Activated T-cell treated with anti-CD3 and anti-CD28 coated beads, Interleukin-2, amount 50 U/mL, for 24 hours (primary cell): ENCODE measurements around the gene CRACR2A.

Source experiments
- DNase-seq: peaks from one replicate; pipeline ENCODE4 v3.0.0-alpha.2; 2020
- H3K27ac Mint-ChIP-seq: 2 replicates; pipeline ENCODE4 v1.8.0; 2020; ENCODE audit warnings: mild to moderate bottlenecking, mixed read lengths
- H3K27me3 Mint-ChIP-seq: 2 replicates; pipeline ENCODE4 v1.8.0; 2020; ENCODE audit warnings: mixed read lengths
- H3K36me3 Mint-ChIP-seq: 2 replicates; pipeline ENCODE4 v1.8.0; 2020; ENCODE audit warnings: low read depth, mixed read lengths
- H3K4me1 Mint-ChIP-seq: 2 replicates; pipeline ENCODE4 v1.8.0; 2020; ENCODE audit warnings: low read depth, mixed read lengths
- H3K4me3 Mint-ChIP-seq: 2 replicates; pipeline ENCODE4 v1.8.0; 2020; ENCODE audit warnings: mild to moderate bottlenecking, moderate library complexity, mixed read lengths
- H3K9me3 Mint-ChIP-seq: 2 replicates; pipeline ENCODE4 v1.8.0; 2020; ENCODE audit warnings: mixed read lengths

The CRACR2A gene, protein sequence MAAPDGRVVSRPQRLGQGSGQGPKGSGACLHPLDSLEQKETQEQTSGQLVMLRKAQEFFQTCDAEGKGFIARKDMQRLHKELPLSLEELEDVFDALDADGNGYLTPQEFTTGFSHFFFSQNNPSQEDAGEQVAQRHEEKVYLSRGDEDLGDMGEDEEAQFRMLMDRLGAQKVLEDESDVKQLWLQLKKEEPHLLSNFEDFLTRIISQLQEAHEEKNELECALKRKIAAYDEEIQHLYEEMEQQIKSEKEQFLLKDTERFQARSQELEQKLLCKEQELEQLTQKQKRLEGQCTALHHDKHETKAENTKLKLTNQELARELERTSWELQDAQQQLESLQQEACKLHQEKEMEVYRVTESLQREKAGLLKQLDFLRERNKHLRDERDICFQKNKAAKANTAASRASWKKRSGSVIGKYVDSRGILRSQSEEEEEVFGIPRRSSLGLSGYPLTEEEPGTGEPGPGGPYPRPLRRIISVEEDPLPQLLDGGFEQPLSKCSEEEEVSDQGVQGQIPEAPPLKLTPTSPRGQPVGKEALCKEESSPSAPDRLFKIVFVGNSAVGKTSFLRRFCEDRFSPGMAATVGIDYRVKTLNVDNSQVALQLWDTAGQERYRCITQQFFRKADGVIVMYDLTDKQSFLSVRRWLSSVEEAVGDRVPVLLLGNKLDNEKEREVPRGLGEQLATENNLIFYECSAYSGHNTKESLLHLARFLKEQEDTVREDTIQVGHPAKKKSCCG

DNA sequence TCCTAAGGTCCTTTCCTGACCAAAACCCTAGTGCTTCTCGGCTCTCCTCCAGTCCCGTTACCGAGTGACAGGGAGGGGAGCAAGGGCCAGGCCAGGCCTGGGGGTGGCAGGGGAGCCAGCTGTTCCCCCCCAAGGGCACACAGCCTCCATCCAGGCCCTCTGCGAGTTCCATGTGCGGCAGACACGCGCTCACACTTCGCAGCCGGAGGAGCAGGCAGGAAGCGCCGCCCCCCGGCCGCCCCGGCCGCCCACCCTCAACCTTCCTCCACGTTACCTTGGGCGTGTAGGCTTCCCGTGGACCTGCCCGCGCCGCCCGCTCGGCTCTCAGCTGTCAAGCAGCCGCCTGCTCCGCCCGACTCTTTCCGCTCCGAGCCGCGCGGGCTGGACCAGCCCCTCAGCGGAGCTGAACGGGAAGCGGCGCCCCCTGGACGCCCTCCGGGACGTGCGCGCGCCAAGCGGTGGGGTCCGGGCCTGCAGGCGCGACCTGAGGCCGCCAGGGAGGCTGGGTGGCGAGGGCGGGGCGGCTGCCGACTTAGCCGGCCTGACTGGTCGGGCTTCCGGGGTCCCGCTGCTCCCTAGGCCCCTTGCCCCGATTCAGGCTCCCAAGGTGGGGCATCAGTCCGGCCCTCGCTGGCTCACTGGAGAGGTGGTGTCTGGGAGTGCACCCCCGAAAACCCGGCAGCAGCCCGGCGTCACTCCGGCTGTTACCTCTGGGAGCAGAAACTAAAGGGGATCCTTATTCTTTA lies at the start of gene CRACR2A:
TSS of gene CRACR2A (minus strand) at position 369 of the 746 bp plus-strand sequence. CDS start 56,110 bp downstream, outside the sequence.
- H3K27ac Mint-ChIP-seq: peak within 1 kb of the TSS; percentile 96
- H3K36me3 Mint-ChIP-seq: peaks cover 59% of the 10 kb centered on the region
- no peaks in the 10 kb centered on the region for H3K27me3 Mint-ChIP-seq
- peaks cover 60% of the 10 kb centered on the region for H3K4me1 Mint-ChIP-seq
- no peaks in the 10 kb centered on the region for H3K9me3 Mint-ChIP-seq
- H3K4me3 Mint-ChIP-seq: peak within 1 kb of the TSS; percentile 95
- DNase-seq: peak; percentile 92

GRCh38 chr12:3797531-3798048 lies 44.7 kb upstream of the CRACR2A start:
- Mint-ChIP-seq H3K4me1 (peaks cover 6% of the 10 kb centered on the region), H3K36me3 (peaks cover 16% of the 10 kb centered on the region), H3K4me3 (no peak overlapping the region), H3K27ac (peak overlapping the region; percentile 12), H3K27me3 (no peaks in the 10 kb centered on the region), H3K9me3 (no peaks in the 10 kb centered on the region)
- DNase-seq: no peak

DNA sequence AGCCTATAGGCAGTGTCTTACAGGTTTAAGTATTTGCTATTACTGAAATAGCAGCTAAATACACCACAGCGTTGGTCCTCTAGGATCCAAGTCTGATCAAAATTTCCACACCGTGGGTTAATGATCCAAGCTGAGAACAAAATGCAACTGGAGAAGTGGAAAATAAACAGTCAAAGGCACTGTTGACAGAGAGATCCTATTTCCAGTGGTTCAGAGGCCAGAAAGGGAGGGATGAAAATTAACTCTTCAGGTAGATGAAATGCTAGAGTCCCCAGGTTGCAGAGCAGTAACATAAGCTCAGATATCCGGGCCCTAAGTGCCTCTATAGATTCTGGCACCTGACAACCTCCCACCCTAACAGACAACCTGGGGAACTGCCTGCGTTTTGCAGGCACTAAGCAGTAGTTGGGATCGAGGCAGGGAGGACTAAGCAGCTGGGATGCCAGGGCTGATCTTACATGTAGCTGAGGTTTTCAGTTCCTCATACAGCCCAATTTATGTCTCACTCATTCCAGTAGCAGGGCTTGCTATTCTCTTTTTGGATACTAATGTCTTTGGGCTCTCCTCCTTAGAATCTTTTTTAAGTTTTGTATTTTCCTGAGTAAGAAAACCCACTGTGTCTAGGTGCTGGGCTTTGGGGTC lies 42.7 kb upstream of the CRACR2A start:
- DNase-seq: no peak
- no peaks in the 10 kb centered on the region for H3K9me3 Mint-ChIP-seq
- H3K4me1 Mint-ChIP-seq: peaks cover 6% of the 10 kb centered on the region
- H3K4me3 Mint-ChIP-seq: no peak overlapping the region
- H3K36me3 Mint-ChIP-seq: peaks cover 16% of the 10 kb centered on the region
- H3K27me3 Mint-ChIP-seq: no peaks in the 10 kb centered on the region
- H3K27ac Mint-ChIP-seq: no peak overlapping the region

DNA sequence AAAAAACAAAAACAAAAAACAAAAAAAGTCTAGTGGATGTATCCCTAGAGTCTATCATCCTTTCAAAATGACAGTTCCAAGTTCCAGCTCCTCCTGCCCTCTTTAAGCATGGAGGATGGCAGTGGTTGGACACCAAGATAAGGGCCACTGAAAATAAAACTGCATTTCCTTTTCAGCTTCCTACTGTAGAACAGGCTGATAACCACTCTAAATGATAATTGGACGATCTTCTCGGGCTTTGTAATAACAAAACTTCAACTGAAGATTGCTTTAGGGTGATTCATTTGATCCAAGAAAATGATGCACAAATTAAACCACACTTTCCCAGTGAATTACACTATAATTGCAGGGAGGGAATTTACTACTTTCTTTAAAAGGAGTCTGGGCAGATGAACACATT lies 42.2 kb upstream of the CRACR2A start:
- DNase-seq: no peak
- peaks cover 6% of the 10 kb centered on the region for H3K4me1 Mint-ChIP-seq
- no peak overlapping the region for H3K4me3 Mint-ChIP-seq
- H3K9me3 Mint-ChIP-seq: no peaks in the 10 kb centered on the region
- H3K27me3 Mint-ChIP-seq: no peaks in the 10 kb centered on the region
- H3K36me3 Mint-ChIP-seq: peaks cover 16% of the 10 kb centered on the region
- no peak overlapping the region for H3K27ac Mint-ChIP-seq

DNA sequence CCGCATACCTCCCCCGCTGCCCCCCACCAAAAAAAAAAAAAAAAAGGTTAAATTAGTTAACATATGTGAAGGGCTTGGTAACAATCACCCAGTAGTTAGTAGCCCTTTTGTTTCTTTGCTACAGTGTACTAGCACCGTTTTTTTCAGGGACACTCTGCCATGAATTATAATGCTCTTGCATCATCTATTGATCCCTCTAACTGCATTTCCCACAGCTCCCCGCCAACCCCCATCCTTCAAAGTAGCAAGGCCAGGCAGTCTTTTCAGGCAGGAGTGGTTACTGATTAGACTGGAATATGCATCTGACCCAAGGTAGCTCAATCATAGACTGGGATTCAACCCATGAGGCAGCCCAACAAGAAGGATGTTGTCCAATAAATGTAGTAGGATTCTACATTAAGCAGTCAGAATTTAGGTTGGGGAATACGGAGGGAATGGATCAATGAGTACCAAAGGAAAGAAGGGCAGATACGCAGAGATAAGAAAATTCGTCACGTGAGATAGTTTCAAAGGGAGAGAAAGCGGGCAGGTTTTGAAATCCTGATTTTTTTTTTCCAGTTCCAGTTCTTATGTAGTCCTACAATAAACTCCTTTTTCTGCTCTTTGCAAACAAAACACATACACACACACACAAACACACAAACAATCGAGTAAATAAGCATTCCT lies 39.8 kb upstream of the CRACR2A start:
- peaks cover 18% of the 10 kb centered on the region for H3K36me3 Mint-ChIP-seq
- H3K27me3 Mint-ChIP-seq: no peaks in the 10 kb centered on the region
- peaks cover 6% of the 10 kb centered on the region for H3K4me1 Mint-ChIP-seq
- peaks cover 2% of the 10 kb centered on the region for H3K9me3 Mint-ChIP-seq
- H3K4me3 Mint-ChIP-seq: no peak overlapping the region
- H3K27ac Mint-ChIP-seq: no peak overlapping the region
- no peak for DNase-seq

DNA sequence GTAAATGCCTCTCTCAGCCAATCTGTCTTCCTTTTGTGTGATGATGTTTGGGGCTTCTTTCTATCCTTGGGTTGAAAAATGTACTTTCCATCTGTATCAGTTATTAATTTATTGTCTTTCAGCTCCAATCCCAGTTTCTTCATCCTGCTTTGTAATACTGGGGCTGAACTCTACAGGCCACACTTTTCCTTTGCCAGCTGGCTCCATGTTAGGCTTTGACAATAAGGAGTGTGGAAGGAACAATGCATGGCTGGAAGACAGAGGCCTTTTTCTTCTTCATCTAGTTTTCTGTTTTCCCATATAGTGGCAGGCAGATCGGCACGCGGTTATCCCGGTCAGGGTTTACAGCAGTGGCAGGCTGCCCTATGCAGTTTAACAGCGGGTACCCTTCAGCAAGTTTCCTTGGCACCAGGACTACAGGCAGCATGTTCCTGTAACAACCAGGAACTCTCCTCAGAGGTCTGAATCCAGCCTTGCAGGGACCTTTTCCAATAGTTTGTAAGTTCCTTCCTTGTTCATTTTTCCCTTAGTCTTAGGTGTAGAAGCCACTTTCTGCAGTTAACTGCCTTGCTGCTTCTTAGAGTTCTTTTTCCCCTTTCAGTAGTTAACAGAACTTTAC lies 38.5 kb upstream of the CRACR2A start:
- H3K27me3 Mint-ChIP-seq: no peaks in the 10 kb centered on the region
- no peak overlapping the region for H3K4me3 Mint-ChIP-seq
- H3K9me3 Mint-ChIP-seq: peaks cover 2% of the 10 kb centered on the region
- H3K4me1 Mint-ChIP-seq: peaks cover 6% of the 10 kb centered on the region
- no peak for DNase-seq
- H3K36me3 Mint-ChIP-seq: peaks cover 27% of the 10 kb centered on the region
- H3K27ac Mint-ChIP-seq: no peak overlapping the region

DNA sequence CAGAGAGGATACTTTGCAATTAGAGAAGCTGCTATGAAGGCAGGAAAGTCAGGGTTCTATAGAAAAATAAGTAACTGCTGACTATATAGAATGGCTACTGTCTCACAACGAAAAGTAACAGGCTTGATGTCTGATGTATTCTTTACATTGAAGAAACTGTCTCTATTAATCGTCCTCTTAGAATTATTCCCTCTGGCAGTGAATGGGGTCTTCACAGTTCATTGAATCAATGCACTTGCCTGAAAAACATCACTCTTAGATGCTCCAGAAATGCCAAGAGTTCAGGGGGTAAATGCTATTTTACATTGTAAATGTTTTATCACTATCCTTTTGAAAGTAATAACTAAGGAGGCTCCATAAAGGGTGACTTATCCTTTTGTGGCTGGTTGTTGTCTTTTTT lies 37.7 kb upstream of the CRACR2A start:
- Mint-ChIP-seq H3K4me1 (peaks cover 6% of the 10 kb centered on the region), H3K27ac (no peak overlapping the region), H3K9me3 (peaks cover 2% of the 10 kb centered on the region), H3K4me3 (no peak overlapping the region), H3K27me3 (no peaks in the 10 kb centered on the region), H3K36me3 (peaks cover 27% of the 10 kb centered on the region)
- DNase-seq: no peak

- no peak for DNase-seq
- H3K4me1 Mint-ChIP-seq: no peaks in the 10 kb centered on the region
- no peaks in the 10 kb centered on the region for H3K27me3 Mint-ChIP-seq
- no peak overlapping the region for H3K4me3 Mint-ChIP-seq
- H3K9me3 Mint-ChIP-seq: peaks cover 2% of the 10 kb centered on the region
- H3K27ac Mint-ChIP-seq: no peak overlapping the region
- peaks cover 27% of the 10 kb centered on the region for H3K36me3 Mint-ChIP-seq
Measured at GRCh38 chr12:3789838-3790237, 36.9 kb upstream of the CRACR2A start.

- no peak for DNase-seq
- H3K27me3 Mint-ChIP-seq: no peaks in the 10 kb centered on the region
- H3K4me1 Mint-ChIP-seq: peaks cover 4% of the 10 kb centered on the region
- H3K9me3 Mint-ChIP-seq: no peaks in the 10 kb centered on the region
- H3K36me3 Mint-ChIP-seq: no peaks in the 10 kb centered on the region
- H3K27ac Mint-ChIP-seq: no peak overlapping the region
- no peak overlapping the region for H3K4me3 Mint-ChIP-seq
Measured at GRCh38 chr12:3777206-3777809, 24.4 kb upstream of the CRACR2A start.

DNA sequence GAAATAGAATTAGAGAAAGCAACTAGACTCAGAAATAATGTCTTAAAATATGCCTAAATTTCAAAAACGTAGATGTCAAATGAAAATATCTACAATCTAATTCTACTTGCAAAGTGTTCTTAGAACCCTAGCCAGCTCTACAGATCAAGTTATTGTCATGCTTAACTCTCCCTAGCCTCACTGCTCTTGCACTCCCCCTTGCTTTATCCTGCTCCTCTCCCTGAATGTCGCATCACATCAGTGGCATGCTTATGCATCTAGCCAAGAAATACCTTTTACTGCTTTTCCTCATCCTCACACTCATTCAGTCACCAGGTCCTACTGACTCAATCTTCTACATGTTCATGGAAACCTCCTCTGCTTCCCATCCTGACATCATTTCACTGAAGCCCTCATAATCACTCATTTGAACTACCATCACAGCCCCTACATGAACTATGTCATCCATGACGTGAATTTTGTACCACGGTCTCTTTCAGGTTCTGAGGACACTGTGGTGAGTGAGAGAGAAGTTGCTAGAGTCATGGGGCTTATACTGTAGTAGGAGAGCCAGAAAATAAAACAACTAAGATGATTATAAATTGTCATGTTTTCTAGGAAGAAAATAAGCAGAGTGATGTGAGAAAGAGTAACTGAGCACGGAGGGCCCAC lies 22.6 kb upstream of the CRACR2A start:
- H3K9me3 Mint-ChIP-seq: no peaks in the 10 kb centered on the region
- H3K4me1 Mint-ChIP-seq: peaks cover 10% of the 10 kb centered on the region
- no peaks in the 10 kb centered on the region for H3K27me3 Mint-ChIP-seq
- H3K4me3 Mint-ChIP-seq: no peak overlapping the region
- no peak overlapping the region for H3K27ac Mint-ChIP-seq
- H3K36me3 Mint-ChIP-seq: no peaks in the 10 kb centered on the region
- DNase-seq: no peak

GRCh38 chr12:3772380-3772779 lies 19.5 kb upstream of the CRACR2A start:
- Mint-ChIP-seq H3K27me3 (no peaks in the 10 kb centered on the region), H3K4me3 (no peak overlapping the region), H3K9me3 (no peaks in the 10 kb centered on the region), H3K27ac (no peak overlapping the region), H3K36me3 (no peaks in the 10 kb centered on the region), H3K4me1 (peaks cover 10% of the 10 kb centered on the region)
- DNase-seq: no peak

DNA sequence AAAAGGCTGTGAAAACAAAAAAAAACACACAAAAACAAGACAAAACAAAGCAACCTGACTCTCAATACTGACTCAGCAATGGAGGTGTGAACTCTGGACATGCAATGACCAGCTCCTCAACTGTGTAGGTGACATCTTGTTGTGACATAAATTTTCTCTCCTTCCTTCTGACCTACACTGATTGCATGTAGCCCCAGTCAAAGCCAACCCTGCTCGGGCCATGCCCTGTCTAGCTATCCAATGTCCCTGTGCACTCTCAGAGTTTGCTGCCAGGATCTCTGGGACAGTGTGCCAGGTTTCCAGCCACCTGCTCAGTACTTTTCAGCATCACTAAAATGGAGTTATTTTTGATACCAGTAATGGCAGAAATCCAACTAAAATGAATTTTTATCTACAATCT lies 18.9 kb upstream of the CRACR2A start:
- Mint-ChIP-seq H3K27ac (no peak overlapping the region), H3K36me3 (no peaks in the 10 kb centered on the region), H3K27me3 (no peaks in the 10 kb centered on the region), H3K9me3 (no peaks in the 10 kb centered on the region), H3K4me3 (no peak overlapping the region), H3K4me1 (peaks cover 10% of the 10 kb centered on the region)
- no peak for DNase-seq

DNA sequence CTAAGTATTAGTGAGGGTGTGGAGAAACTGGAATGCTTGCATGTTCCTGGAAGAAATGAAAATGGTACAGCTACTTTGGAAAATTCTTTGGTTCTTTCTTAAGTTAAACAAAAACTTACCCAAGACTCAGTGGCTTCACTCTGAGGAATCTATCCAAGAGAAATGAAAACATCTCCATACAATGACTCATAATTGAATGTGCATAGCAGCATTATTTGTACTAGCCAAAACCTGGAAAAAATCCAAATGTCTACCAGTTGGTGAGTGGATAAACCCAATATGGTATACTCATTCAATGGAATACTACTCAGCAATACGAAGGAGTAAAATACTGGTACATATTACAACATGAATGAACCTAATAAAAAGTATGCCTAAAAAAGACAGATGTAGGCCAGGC lies 18.0 kb upstream of the CRACR2A start:
- H3K36me3 Mint-ChIP-seq: no peaks in the 10 kb centered on the region
- DNase-seq: no peak
- no peak overlapping the region for H3K27ac Mint-ChIP-seq
- no peaks in the 10 kb centered on the region for H3K9me3 Mint-ChIP-seq
- H3K4me1 Mint-ChIP-seq: peaks cover 10% of the 10 kb centered on the region
- no peak overlapping the region for H3K4me3 Mint-ChIP-seq
- H3K27me3 Mint-ChIP-seq: no peaks in the 10 kb centered on the region
